HG02759 (cell line): ENCODE data around the gene PKP3.
"Not testable (repeated sequence)": the region's sequence is repeated elsewhere in the genome, so short reads cannot be mapped to it uniquely, and the experiment has no call there.

Experiments
- ATAC-seq: cut with Tn5 transposase; IDR thresholded peaks from one replicate; pipeline ENCODE4 v1.9.1; 2021; ENCODE audit warnings: mild to moderate bottlenecking, moderate library complexity; ENCODE audit not compliant: unreplicated experiment

PKP3 gene

GRCh38 chr11:424766-425165 lies 30.8 kb downstream of the PKP3 start:
- not testable (repeated sequence) for ATAC-seq

- no peak for ATAC-seq
These were observed 31.3 kb downstream of the PKP3 start for GRCh38 chr11:425301-425700.

GRCh38 chr11:426851-427250 lies 32.8 kb downstream of the PKP3 start:
- ATAC-seq = no peak

GRCh38 chr11:428295-428694 lies 34.3 kb downstream of the PKP3 start:
- no peak for ATAC-seq

- no peak for ATAC-seq
These were observed 35.4 kb downstream of the PKP3 start for GRCh38 chr11:429391-429790.

DNA sequence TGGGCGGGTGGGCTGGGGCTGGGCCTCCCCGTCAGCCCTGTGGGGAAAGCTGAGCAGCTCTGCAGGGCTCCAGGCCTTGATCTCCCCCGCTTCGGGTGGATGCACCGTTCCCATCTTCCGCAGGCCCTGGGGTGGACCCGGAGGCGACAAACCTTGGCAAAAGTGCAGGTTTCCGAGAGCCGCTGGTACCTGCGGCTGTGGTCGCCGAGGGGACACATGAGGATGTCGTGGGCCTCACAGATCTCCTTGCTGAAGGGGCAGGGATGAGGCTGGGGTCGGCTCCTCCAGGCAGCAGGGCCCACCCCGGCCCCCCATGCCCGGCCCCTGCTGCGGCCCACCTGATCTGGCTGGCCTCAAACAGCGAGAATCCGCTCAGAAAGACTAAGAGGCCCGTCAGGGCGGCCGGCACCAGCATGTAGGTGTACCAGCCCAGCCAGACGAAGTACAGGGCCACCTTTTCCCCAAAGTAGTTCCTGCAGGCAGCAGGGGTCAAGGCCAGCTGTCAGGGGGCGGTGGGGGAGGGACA lies 36.0 kb downstream of the PKP3 start:
- ATAC-seq = no peak

- ATAC-seq = no peak
These were observed 37.9 kb downstream of the PKP3 start for GRCh38 chr11:431921-432320.

GRCh38 chr11:432501-433100 lies 38.6 kb downstream of the PKP3 start:
- no peak for ATAC-seq

GRCh38 chr11:433111-433510 lies 39.1 kb downstream of the PKP3 start:
- ATAC-seq = no peak

- no peak for ATAC-seq
These were observed 39.6 kb downstream of the PKP3 start for GRCh38 chr11:433641-434040.

DNA sequence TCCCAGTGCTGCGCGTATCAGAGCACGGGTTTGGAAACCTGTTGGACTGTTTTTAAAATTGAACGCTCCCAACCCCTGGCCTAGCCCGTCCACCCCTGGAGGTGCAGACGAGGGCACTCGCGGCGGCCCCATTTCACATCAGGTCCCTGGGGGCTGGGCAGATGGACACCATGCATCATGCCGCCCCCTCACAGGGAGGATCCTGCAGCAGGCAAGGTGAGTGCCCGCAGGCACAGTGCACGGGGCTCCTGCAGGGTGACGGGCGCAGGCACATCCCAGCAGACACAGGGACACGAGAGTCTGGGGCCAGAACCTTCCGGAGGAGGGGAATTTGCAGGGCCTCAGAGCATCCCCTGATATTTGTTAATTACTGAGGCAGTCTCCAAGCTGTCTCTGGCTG lies 40.5 kb downstream of the PKP3 start:
- ATAC-seq = no peak

DNA sequence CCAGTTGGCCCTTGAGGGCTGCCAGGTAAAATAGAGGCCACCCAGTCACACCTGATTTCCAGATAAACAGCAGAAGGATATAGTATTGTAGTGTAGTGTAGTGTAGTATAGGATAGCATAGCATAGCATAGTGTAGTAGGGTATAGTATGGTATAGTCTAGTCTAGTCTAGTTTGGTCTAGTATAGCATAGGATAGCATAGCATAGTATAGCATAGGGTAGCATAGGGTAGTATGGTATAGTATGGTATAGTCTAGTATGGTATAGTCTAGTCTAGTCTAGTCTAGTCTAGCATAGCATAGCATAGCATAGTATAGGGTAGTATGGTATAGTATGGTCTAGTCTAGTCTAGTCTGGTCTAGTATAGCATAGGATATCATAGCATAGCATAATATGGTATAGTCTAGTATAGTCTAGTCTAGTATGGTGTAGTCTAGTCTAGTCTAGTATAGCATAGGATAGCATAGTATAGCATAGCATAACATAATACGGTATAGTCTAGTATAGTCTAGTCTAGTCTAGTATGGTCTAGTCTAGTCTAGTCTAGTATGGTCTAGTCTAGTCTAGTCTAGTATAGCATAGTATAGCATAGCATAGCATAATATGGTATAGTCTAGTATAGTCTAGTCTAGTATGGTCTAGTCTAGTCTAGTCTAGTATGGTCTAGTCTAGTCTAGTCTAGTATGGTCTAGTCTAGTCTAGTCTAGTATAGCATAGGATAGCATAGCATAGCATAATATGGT lies 41.2 kb downstream of the PKP3 start:
- not testable (repeated sequence) for ATAC-seq

GRCh38 chr11:437228-437870 lies 43.3 kb downstream of the PKP3 start:
- ATAC-seq = no peak

- ATAC-seq = no peak
These were observed 44.3 kb downstream of the PKP3 start for GRCh38 chr11:438101-438844.

- no peak for ATAC-seq
These were observed 45.5 kb downstream of the PKP3 start for GRCh38 chr11:439315-440064.

DNA sequence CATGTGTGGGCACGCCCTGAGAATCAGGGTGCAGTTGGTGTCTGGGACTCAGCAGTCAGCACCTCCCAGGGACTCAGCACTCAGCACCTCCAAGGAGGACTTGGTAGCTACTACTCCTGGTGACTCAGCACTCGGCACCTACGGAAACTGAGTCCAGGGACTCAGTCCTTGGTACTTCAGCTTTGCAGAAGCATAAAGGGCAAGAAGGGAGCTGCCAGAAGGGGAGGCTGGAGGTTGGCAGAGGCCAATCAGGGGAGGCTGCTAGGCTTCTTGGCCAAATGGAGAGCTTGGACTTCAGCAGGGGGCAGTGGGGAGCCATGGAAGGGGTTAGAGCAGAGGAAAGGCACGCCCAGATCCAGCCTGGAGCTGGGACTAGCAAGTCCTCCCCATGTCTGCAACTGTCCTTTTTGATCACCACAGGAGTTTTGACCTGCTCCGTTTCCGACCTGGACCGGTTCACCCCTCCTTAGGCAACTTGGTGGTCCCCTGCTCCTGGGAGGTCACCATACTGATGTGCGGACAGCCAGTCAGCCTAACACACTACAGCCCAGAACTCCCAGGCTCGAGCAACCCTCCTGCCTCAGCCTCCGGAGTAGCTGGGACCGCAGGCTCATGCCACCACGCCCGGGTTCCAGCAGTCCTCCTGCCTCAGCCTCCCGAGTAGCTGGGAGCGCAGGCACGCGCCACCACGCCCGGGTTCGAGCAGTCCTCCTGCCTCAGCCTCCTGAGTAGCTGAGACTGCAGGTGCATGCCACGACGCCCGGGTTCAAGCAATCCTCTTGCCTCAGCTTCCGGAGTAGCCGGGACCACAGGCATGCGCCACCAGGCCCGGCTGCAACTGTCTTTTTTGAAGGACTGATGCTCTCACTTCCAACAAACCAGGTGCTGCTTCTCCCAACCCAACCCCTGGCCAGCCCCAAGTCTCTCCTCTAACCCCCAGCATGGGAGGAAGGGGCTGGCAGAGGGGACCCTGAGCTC lies 46.3 kb downstream of the PKP3 start:
- no peak for ATAC-seq

DNA sequence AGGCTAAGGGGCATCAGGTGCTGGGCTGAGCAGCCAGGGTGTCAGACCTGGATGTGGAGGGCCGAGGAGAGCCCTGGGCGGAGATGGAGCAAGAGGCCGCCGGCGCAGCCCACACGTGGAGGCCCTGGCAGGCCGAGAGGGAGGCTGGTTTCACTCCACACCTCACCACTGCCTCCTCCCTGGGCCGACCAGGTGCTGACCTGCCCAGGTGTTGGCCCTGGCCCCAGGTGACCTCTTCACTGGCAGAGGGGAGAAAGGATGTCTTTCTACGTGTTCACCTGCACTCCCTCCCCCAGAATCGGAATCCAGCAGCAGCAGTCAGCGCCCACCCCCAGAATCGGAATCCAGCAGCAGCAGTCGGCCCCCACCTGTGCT lies 47.0 kb downstream of the PKP3 start:
- ATAC-seq = no peak

- ATAC-seq = peak; percentile 72
These were observed 47.6 kb downstream of the PKP3 start, which contains the start of gene ANO9 for GRCh38 chr11:441418-442274. Gene ANO9 (minus strand): TSS chr11:442011. CDS start chr11:441926, 85 bp downstream.
